HEK293 (cell line): ENCODE data around the gene ADAM8.

Source experiments
- CTCF ChIA-PET: fragments of 350-600 bp; formaldehyde crosslinking; extraction: SDS; loops from one replicate; lab custom pipeline; 2021; ENCODE audit warnings: antibody characterized with exemption; lab: Yijun Ruan, JAX
- POLR2A ChIA-PET: fragments of 300-600 bp; formaldehyde crosslinking; extraction: SDS; loops from one replicate; lab custom pipeline; 2020; ENCODE audit warnings: antibody characterized with exemption, inconsistent platforms; lab: Yijun Ruan, JAX
- H3K27ac ChIP-seq: fragments of 200-500 bp; sonication (Bioruptor generic); 2 replicates; pipeline ENCODE4 v1.5.1; 2014; ENCODE audit warnings: low read depth, low read length, control low read depth, inconsistent platforms; ENCODE audit errors: extremely low read depth
- H3K36me3 ChIP-seq, 2 experiments: fragments of 200-500 bp in 1 of 2; sonication (Bioruptor generic) in 1 of 2; 1 replicate in 1 of 2; 2 replicates in 1 of 2; pipeline ENCODE4 v1.5.1; 2014 to 2017; ENCODE audit warnings: inconsistent platforms in 2 of 2, low read length in 2 of 2; ENCODE audit not compliant: control insufficient read depth in 2 of 2, insufficient read depth in 1 of 2
- H3K4me1 ChIP-seq: fragments of 200-500 bp; sonication (Bioruptor generic); 2 replicates; pipeline ENCODE4 v1.5.1; 2014; ENCODE audit warnings: mild to moderate bottlenecking, low read length, inconsistent platforms; ENCODE audit not compliant: control insufficient read depth, insufficient read depth
- H3K4me3 ChIP-seq: 2 replicates; pipeline ENCODE4 v1.5.1; 2011; ENCODE audit warnings: low read depth, mild to moderate bottlenecking, control low read depth, low read length, moderate library complexity
- H3K9me3 ChIP-seq: fragments of 200-500 bp; sonication (Bioruptor generic); 2 replicates; pipeline ENCODE4 v1.5.1; 2014; ENCODE audit warnings: low read depth, low read length, inconsistent platforms; ENCODE audit not compliant: control insufficient read depth, insufficient read depth
- IKZF3 ChIP-seq: fragments of 450-650 bp; IDR thresholded peaks from 2 replicates; pipeline ENCODE4 v1.5.0; 2018; ENCODE audit warnings: missing biosample characterization, mild to moderate bottlenecking, missing genetic modification characterization, moderate library complexity
- MZF1 ChIP-seq: fragments of 450-650 bp; formaldehyde crosslinking; IDR thresholded peaks from 2 replicates; pipeline ENCODE4 v1.5.1; 2017; ENCODE audit warnings: missing biosample characterization, missing genetic modification characterization, borderline replicate concordance
- WT1 ChIP-seq: fragments of 450-650 bp; formaldehyde crosslinking; IDR thresholded peaks from 2 replicates; pipeline ENCODE4 v1.5.1; 2016; ENCODE audit warnings: missing biosample characterization, missing genetic modification characterization
- ZBTB17 ChIP-seq: fragments of 450-650 bp; formaldehyde crosslinking; IDR thresholded peaks from 2 replicates; pipeline ENCODE4 v1.5.1; 2016; ENCODE audit warnings: missing biosample characterization, missing genetic modification characterization
- ZEB2 ChIP-seq: fragments of 450-650 bp; formaldehyde crosslinking; IDR thresholded peaks from 2 replicates; pipeline ENCODE4 v1.5.1; 2016; ENCODE audit warnings: missing biosample characterization, missing genetic modification characterization
- ZIC2 ChIP-seq: fragments of 450-650 bp; formaldehyde crosslinking; IDR thresholded peaks from 2 replicates; pipeline ENCODE4 v1.5.1; 2016; ENCODE audit warnings: missing biosample characterization, missing genetic modification characterization
- ZNF214 ChIP-seq: fragments of 450-650 bp; formaldehyde crosslinking; IDR thresholded peaks from 2 replicates; pipeline ENCODE4 v1.5.1; 2017; ENCODE audit warnings: missing biosample characterization, mild to moderate bottlenecking, missing genetic modification characterization, borderline replicate concordance
- ZNF248 ChIP-seq: fragments of 450-650 bp; formaldehyde crosslinking; IDR thresholded peaks from 2 replicates; pipeline ENCODE4 v1.5.1; 2017; ENCODE audit warnings: missing biosample characterization, missing genetic modification characterization
- ZNF274 ChIP-seq, 2 experiments: fragments of 200-500 bp in 1 of 2; fragments of 450-650 bp in 1 of 2; sonication (Bioruptor generic) in 1 of 2; formaldehyde crosslinking in 1 of 2; IDR thresholded peaks; 2 replicates each; pipeline versions ENCODE4 v1.5.1 to v1.6.1; 2014 to 2016; ENCODE audit warnings: borderline replicate concordance in 1 of 2, inconsistent platforms in 1 of 2, low read length in 1 of 2, missing biosample characterization in 1 of 2, missing genetic modification characterization in 1 of 2
- ZNF48 ChIP-seq: fragments of 450-650 bp; formaldehyde crosslinking; IDR thresholded peaks from 2 replicates; pipeline ENCODE4 v1.5.1; 2016; ENCODE audit warnings: missing biosample characterization, missing genetic modification characterization
- ZNF610 ChIP-seq: fragments of 450-650 bp; formaldehyde crosslinking; IDR thresholded peaks from 2 replicates; pipeline ENCODE4 v1.5.1; 2016; ENCODE audit warnings: missing biosample characterization, missing genetic modification characterization, borderline replicate concordance
- ZNF658 ChIP-seq: fragments of 450-650 bp; formaldehyde crosslinking; IDR thresholded peaks from 2 replicates; pipeline ENCODE4; 2016; ENCODE audit warnings: missing biosample characterization, missing genetic modification characterization
- TF ChIP-seq, protein P1 (sequence below): fragments of 450-650 bp; formaldehyde crosslinking; IDR thresholded peaks from 2 replicates; pipeline ENCODE4 v1.5.1; 2016; ENCODE audit warnings: missing biosample characterization, missing genetic modification characterization, borderline replicate concordance
- TF ChIP-seq, protein P2 (sequence below): fragments of 450-650 bp; formaldehyde crosslinking; IDR thresholded peaks from 2 replicates; pipeline ENCODE4 v1.5.1; 2016; ENCODE audit warnings: missing biosample characterization, missing genetic modification characterization
- TF ChIP-seq, protein P3 (sequence below): fragments of 450-650 bp; formaldehyde crosslinking; IDR thresholded peaks from 2 replicates; pipeline ENCODE4 v1.5.1; 2016; ENCODE audit warnings: missing biosample characterization, missing genetic modification characterization, borderline replicate concordance

Gene ADAM8

DNA sequence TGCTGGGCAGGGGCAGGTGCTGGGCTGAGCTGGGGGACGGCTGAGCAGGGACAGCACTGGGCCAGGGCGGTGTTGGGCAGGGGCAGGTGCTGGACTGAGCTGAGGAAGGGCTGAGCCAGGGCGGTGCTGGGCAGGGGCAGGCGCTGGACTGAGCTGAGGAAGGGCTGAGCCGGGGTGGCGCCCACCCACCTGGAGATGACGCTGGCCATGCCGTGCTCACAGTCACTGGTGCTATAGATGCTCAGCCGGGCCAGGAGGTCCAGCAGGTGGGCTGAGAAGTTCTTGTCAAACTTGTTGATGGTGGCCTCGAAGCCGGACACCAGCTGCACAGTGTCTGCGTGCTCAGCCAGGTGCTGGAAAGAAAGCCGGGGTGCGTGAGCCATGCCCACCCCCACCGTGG, 4.4 kb upstream of the ADAM8 start (continued):
- TF ChIP-seq MZF1 (tag by site-specific recombination) (no peak), ZNF248 (no peak), IKZF3 (tag by site-specific recombination) (no peak), ZNF610 (tag by site-specific recombination) (no peak), ZEB2 (tag by site-specific recombination) (no peak), ZNF214 (tag by site-specific recombination) (no peak), ZNF274 (IDR thresholded peaks at IDR 0.05; ENCODE audit: low read length) (no peak), ZNF274 (tag by site-specific recombination; IDR thresholded peaks at IDR 0.05; ENCODE audit: borderline replicate concordance) (no peak)
- TF ChIP-seq, protein P1, sequence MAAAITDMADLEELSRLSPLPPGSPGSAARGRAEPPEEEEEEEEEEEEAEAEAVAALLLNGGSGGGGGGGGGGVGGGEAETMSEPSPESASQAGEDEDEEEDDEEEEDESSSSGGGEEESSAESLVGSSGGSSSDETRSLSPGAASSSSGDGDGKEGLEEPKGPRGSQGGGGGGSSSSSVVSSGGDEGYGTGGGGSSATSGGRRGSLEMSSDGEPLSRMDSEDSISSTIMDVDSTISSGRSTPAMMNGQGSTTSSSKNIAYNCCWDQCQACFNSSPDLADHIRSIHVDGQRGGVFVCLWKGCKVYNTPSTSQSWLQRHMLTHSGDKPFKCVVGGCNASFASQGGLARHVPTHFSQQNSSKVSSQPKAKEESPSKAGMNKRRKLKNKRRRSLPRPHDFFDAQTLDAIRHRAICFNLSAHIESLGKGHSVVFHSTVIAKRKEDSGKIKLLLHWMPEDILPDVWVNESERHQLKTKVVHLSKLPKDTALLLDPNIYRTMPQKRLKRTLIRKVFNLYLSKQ (tag by site-specific recombination), result no peak
- TF ChIP-seq, protein P2, sequence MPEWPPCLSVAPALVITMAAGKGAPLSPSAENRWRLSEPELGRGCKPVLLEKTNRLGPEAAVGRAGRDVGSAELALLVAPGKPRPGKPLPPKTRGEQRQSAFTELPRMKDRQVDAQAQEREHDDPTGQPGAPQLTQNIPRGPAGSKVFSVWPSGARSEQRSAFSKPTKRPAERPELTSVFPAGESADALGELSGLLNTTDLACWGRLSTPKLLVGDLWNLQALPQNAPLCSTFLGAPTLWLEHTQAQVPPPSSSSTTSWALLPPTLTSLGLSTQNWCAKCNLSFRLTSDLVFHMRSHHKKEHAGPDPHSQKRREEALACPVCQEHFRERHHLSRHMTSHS (tag by site-specific recombination), result no peak
- TF ChIP-seq, protein P3, sequence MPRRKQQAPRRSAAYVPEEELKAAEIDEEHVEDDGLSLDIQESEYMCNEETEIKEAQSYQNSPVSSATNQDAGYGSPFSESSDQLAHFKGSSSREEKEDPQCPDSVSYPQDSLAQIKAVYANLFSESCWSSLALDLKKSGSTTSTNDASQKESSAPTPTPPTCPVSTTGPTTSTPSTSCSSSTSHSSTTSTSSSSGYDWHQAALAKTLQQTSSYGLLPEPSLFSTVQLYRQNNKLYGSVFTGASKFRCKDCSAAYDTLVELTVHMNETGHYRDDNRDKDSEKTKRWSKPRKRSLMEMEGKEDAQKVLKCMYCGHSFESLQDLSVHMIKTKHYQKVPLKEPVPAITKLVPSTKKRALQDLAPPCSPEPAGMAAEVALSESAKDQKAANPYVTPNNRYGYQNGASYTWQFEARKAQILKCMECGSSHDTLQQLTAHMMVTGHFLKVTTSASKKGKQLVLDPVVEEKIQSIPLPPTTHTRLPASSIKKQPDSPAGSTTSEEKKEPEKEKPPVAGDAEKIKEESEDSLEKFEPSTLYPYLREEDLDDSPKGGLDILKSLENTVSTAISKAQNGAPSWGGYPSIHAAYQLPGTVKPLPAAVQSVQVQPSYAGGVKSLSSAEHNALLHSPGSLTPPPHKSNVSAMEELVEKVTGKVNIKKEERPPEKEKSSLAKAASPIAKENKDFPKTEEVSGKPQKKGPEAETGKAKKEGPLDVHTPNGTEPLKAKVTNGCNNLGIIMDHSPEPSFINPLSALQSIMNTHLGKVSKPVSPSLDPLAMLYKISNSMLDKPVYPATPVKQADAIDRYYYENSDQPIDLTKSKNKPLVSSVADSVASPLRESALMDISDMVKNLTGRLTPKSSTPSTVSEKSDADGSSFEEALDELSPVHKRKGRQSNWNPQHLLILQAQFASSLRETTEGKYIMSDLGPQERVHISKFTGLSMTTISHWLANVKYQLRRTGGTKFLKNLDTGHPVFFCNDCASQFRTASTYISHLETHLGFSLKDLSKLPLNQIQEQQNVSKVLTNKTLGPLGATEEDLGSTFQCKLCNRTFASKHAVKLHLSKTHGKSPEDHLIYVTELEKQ (tag by site-specific recombination), result no peak
- TF ChIP-seq, all 188 proteins: peak for 0

DNA sequence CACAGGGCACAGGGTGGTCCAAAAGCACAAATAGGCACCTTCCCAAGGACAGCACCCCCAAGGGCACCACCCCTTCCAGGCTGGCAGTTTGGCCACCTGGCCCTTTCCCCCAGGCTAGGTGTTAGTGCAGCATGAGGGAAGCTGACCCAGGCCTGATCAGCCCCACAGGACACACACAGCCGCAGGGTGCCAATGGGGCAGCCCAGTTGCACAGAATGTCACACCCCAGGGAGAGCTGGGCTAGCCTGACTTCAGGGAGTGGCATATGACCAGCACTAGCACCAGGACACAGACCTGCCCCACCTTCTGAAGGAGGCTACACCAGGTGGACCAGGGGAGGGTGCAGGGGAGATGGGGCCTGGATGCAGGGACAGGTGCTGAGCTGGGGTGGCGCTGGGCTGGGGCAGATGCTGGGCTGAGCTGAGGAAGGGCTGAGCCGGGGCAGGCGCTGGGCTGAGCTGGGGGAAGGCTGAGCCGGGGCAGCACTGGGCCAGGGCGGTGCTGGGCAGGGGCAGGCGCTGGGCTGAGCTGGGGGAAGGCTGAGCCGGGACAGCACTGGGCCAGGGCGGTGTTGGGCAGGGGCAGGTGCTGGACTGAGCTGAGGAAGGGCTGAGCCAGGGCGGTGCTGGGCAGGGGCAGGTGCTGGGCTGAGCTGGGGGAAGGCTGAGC, 3.9 kb upstream of the ADAM8 start:
- TF ChIP-seq ZNF610 (tag by site-specific recombination) (no peak), ZIC2 (tag by site-specific recombination) (peak; percentile 59), ZNF658 (no peak), ZNF48 (no peak)
- H3K9me3 ChIP-seq, result no peaks in the 10 kb centered on the region
- no peak overlapping the region for H3K27ac ChIP-seq
- POLR2A ChIA-PET, result no interaction called here
- H3K4me3 ChIP-seq, result no peak overlapping the region
- no peaks in the 10 kb centered on the region for H3K4me1 ChIP-seq
- CTCF ChIA-PET, result interaction anchor here (1.1 kb wide), 1 partner anchor 27 kb away, joined by 4 read pairs; no protein-coding TSS in a partner anchor
- peaks cover 5 to 67% of the 10 kb centered on the region in 2 experiments for H3K36me3 ChIP-seq

DNA sequence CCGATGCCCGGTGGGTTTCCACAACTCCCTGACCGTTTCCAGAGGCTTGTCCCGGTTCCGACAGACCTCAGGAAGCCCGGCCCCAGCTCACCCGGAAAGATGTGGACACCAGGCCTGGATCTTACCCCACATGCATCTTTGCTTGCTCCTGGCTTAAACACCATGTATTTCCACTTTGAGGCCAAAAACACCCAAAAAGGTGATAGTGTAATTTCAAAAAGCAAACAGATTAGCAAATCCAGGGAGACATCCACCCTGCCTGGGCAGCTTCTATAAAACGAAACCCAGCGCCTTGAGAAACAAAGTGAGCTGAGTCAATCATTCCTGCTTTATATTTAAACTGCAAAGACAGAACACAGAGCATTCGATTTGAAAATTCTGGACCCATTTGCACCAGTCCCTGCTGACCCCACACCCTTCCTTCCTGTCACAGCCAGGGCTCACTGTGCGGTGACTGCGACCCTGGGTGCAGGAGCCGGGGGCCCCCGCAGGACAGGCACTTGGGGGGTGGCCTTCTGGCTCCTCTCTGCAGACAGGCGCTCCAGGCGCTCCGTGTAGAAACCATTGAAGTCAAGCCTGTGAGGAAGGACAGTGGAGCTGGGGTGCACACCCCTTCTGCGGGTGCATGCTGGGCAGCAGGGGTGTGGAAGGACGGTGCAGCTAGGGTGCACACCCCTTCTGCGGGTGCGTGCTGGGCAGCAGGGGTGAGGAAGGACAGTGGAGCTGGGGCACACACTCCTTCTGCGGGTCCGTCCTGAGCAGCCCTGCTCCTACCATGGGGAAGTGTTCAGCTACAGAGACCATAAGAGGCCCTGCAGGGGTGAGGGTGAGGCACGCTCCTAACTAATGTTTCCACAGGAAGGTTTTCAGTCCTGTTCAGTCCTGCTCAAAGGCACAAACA, 2.9 kb upstream of the ADAM8 start:
- POLR2A ChIA-PET, result no interaction called here
- no peaks in the 10 kb centered on the region for H3K4me1 ChIP-seq

More for the DNA sequence above, 2.9 kb upstream of the ADAM8 start:
- CTCF ChIA-PET, result interaction anchor here (0.7 to 1.1 kb wide), 2 partner anchors 24 to 27 kb away, joined by 3 to 4 read pairs; no protein-coding TSS in a partner anchor
- no peak overlapping the region for H3K27ac ChIP-seq
- no peaks in the 10 kb centered on the region for H3K9me3 ChIP-seq
- H3K4me3 ChIP-seq, result no peak overlapping the region
- peaks cover 4 to 58% of the 10 kb centered on the region in 2 experiments; a peak in 2 of 3 replicates for H3K36me3 ChIP-seq
- TF ChIP-seq ZBTB17 (tag by site-specific recombination) (peak; percentile 19; the same call in 1 of the 2 replicates), WT1 (no peak)
